GM18909 (cell line): ENCODE results near the gene FAM187B.
"Not testable (repeated sequence)": the region's sequence is repeated elsewhere in the genome, so short reads cannot be mapped to it uniquely, and the experiment has no call there.

Source experiments
- ATAC-seq: cut with Tn5 transposase; IDR thresholded peaks from one replicate; pipeline ENCODE4 v1.9.1; 2021; ENCODE audit warnings: mild to moderate bottlenecking; ENCODE audit not compliant: unreplicated experiment, poor library complexity

FAM187B gene

GRCh38 chr19:35240327-35240726 is 11.8 kb upstream of the FAM187B start:
- no peak for ATAC-seq

DNA sequence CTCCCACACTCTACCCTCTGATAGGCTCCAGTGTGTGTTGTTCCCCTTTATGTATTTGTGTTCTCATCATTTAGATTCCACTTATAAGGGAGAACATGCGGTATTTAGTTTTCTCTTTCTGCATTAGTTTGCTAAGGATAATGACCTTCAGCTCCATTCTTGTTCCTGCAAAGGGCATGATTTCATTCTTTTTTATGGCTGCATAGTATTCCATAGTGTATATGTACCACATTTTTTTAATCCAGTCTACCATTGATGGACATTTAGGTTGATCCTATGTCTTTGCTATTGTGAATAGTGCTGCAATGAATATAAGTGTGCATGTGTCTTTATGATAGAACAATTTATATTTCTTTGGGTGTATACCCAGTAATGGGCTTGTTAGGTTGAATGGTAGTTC is 11.1 kb upstream of the FAM187B start:
- not testable (repeated sequence) for ATAC-seq

GRCh38 chr19:35236638-35237400 is 8.3 kb upstream of the FAM187B start:
- ATAC-seq, result no peak

GRCh38 chr19:35232912-35233311 is 4.4 kb upstream of the FAM187B start:
- no peak for ATAC-seq

- ATAC-seq, result no peak
Observed at GRCh38 chr19:35231956-35232645, 3.6 kb upstream of the FAM187B start.

DNA sequence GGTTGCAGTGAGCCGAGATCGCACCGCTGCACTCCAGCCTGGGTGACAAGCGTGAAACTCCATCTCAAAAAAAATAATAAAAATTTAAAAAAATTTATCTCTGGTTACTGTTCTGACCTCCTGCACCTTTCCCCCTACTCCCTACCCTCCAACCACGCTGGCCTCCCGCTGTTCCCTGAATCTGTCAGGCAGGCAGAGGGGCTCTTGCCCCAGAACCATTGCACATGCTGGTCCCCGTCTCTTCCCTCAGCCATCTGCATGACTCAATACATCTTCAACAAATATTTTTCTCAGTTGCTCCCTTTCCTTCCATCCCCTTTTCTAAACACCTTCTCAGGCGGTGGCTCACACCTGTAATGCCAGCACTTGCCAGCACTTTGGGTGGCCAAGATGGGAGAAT is 1.1 kb upstream of the FAM187B start:
- ATAC-seq, result no peak

DNA sequence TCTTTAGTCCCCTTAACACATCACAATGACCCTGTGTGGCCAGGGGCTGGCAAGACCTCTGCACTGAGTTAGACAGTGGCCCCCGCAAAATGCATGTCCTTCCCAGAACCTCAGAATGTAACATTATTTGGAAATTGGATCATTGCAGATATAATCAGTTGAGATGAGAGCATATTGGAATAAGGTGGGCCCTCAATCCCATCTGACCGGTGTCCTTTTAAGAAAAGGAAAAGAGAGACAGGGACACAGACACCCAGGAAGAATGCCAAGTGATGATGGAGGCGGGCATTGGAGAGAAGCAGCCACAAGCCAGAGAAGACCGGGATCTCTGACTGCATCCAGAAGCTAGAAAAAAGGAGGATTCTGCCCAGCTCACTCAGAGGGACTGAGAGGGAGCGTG is 1.8 kb downstream of the FAM187B start:
- ATAC-seq, result no peak

GRCh38 chr19:35225951-35226350 is 2.6 kb downstream of the FAM187B start:
- ATAC-seq, result no peak

DNA sequence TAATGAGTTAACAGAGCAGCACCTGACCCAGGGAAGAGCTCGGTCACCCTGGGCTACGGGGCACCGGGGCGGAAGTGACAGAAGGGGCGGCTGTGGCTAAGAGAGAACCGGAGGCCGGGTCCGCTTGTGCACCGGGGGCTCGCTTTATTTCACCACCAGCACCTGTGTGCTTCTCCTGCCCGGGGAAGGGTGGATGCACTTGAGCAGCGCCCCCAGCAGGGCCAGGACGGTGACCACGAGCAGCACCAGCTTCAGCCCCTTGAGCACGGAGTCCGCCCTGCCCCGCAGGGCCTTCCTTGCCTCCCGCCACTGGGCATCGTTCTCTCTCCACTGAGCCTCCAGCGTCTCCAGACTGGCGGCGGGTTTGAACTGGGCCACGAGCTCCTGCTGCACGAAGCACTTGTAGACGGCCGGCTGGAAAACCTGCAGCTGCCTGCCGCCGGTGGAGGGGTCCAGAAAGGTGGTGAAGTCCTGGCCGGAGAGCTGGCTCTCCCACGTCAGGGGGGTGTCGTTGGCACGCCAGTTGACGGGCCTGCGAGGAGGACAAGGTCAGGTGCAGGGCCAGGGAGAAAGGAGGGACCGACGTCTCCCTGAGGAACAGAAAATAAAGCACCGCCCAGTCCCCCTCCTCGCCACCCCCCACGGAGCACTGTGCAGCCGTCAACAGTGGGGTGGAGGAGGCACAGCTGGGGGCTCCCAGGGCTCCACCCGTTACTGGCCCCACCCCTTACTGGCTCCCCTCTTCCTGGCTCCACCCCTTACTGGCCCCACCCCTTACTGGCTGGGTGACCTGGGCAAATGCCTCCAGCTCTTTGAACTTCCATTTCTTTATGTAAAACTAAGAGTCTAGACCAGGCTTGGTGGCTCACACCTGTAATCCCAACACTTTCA is 3.6 kb downstream of the FAM187B start:
- no peak for ATAC-seq

DNA sequence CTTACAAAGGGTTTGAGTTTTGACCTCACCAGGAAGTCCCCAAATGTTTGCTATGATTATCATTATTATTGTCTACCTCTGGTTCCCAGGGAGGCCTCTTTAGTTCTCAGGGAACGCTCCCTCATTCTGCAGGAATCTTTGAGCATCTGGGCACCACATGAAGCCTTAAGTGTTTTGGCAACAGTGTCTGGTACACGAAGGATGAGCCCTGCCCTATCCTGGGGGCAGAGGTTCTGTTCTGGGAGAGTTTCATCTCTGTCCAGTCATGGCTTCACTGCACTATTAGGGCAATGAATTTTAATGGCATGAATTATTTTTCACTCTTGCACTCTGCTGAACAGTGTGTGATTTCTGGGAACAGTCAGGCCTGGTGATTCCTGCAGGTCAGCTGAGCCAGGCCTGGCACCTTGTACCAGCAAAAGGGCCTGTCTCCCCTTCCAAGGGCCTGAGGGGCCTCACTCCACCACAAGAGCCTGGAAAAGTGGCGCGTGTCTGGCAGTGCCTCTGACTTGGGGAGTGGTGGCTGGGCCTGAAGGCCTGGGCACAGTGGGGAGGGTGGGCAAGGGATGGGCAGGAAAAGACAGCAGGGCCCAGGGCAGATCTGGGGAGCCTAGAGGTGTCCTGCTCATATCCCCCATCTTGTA is 4.6 kb downstream of the FAM187B start:
- no peak for ATAC-seq

GRCh38 chr19:35223084-35223790 is 5.3 kb downstream of the FAM187B start:
- ATAC-seq, result no peak

GRCh38 chr19:35222373-35223015 is 6.0 kb downstream of the FAM187B start:
- no peak for ATAC-seq

DNA sequence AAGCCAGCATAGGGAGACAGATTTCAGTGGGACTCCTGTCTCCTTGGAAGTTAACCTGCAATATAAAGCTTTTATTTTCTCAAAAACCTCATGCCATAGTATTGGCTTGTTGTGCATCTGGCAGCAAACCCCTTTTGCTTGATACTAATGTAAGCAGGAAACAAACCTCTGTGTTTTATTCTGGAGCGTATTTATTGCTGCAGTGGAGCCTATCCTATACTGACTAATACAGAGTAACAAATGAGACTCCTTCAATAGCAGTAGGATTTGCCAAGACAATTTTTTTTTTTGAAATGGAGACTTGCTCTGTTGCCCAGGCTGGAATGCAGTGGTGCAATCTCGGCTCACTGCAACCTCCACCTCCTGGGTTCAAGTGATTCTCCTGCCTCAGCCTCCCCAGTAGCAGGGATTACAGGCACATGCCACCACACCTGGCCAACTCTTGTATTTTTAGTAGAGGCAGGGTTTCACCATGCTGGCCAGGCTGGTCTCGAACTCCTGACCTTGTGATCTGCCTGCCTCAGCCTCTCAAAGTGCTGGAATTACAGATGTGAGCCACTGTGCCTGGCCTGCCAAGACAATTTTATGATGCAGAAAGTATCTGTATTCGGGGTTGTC is 7.5 kb downstream of the FAM187B start:
- not testable (repeated sequence) for ATAC-seq

GRCh38 chr19:35220315-35220921 is 8.1 kb downstream of the FAM187B start:
- no peak for ATAC-seq

- no peak for ATAC-seq
Observed at GRCh38 chr19:35219008-35219407, 9.5 kb downstream of the FAM187B start.

DNA sequence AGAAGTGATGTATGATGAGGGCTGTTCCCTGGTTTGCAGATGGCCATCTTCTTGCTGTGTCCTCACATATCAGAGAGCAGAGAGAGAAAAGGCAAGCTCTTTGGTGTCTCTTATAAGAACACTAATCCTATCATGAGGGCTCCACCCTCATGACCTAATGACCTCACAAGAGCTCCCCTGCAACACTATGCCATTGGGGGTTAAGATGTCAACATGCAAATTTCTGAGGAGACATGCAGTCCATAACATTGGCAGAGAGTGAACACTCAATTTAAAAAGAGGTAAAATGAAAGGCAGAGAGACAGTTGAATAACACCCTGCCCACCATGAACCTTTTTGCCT is 10.9 kb downstream of the FAM187B start:
- ATAC-seq, result no peak

GRCh38 chr19:35216833-35217648 is 11.5 kb downstream of the FAM187B start:
- ATAC-seq, result no peak
